ENCODE data around the gene IGSF22. TPM values are rescaled to one million over a fixed set of nuclear protein-coding genes. Genes with fewer than 3 reads are reported as not detected.

IGSF22 gene
- total and polyA plus RNA-seq, 9 of the 15 experiments (the other 6 are each of a cell fraction or from before 2014, with no cell fraction given), result not detected

GRCh38 chr11:18769802-18770456 lies 43.9 kb upstream of the IGSF22 start:
- 0 out of 4 replicates have a peak overlapping the region, but pooled peaks of 1 of the 2 experiments have one; percentile 52 for H3K9ac ChIP-seq (ENCODE audit: insufficient read depth in 1 of 2, low read depth in 2 of 2, low read length in 2 of 2)

More at GRCh38 chr11:18769802-18770456, 43.9 kb upstream of the IGSF22 start:
- H3K9me1 ChIP-seq (ENCODE audit: control insufficient read depth, insufficient read depth, low read length), result no peaks in the 10 kb centered on the region
- ChIA-PET POLR2A (interaction anchor here (0.7 kb wide), 1 partner anchor 270 kb away, joined by 3 read pairs; no protein-coding TSS in a partner anchor), CTCF (ENCODE audit: low intra/inter-chr PET ratio) (no interaction called here)
- no TSS peak for BruUV-seq (replicated peaks)
- H3K9me3 ChIP-seq (replicated peaks; ENCODE audit: control insufficient read depth, insufficient read depth, low read depth, low read length), result no peaks in the 10 kb centered on the region
- H3K27ac ChIP-seq (ENCODE audit: extremely low read depth, low read depth, low read length), result no peak overlapping the region
- H3K36me3 ChIP-seq (ENCODE audit: control insufficient read depth, insufficient read depth, low read length), result no peaks in the 10 kb centered on the region
- peaks cover 2 to 53% of the 10 kb centered on the region in 2 experiments; a peak in 4 of 5 replicates for H3K27me3 ChIP-seq (ENCODE audit: control insufficient read depth in 2 of 2, insufficient read depth in 2 of 2, low read length in 2 of 2)
- H4K20me1 ChIP-seq (replicated peaks; ENCODE audit: control insufficient read depth, insufficient read depth, low read length), result peaks cover 8% of the 10 kb centered on the region
- TF ChIP-seq SPI1 (IDR thresholded peaks at IDR 0.05; ENCODE audit: borderline replicate concordance, low read depth, low read length), result 0 out of 2 replicates have a peak, but pooled peaks have one; percentile 17
- no peak for TF ChIP-seq CREB3L1 (IDR thresholded peaks at IDR 0.05; ENCODE audit: borderline replicate concordance, low read depth)
- TF ChIP-seq SMAD2 (IDR thresholded peaks at IDR 0.05; ENCODE audit: low read depth, low read length), result no peak
- H3K79me2 ChIP-seq (ENCODE audit: control insufficient read depth, insufficient read depth, low read length), result no peaks in the 10 kb centered on the region
- H3K4me1 ChIP-seq (replicated peaks in 1 of 2; ENCODE audit: control insufficient read depth in 2 of 2, insufficient read depth in 2 of 2, low read length in 2 of 2), result no peaks in the 10 kb centered on the region
- intact Hi-C loops (cut with micrococcal nuclease), result loop anchor here (10.0 kb wide), 2 partner anchors 225 to 315 kb away; partner anchors contain the start of gene LDHAL6A
- in situ Hi-C loops (cut with MboI), result no loop called here
- DNase-seq (ENCODE audit: extremely low read depth in 1 of 4, low spot score in 3 of 4) (no peak), ATAC-seq (no peak), FAIRE-seq (no peak)
- no peak overlapping the region for H3K4me2 ChIP-seq (ENCODE audit: insufficient read depth, low read length)
- H2AFZ ChIP-seq (ENCODE audit: low read depth, low read length), result no peak overlapping the region
- WGBS (ENCODE audit: insufficient coverage, low coverage, missing lambda C conversion rate), result 2% methylated on average over 8 of the region's 8 CpGs
- H3K4me3 ChIP-seq, result no peak overlapping the region

All from K562 (cell line).